ENCODE results near the gene ZNF292. TPM values are rescaled to one million over a fixed set of nuclear protein-coding genes. Genes with fewer than 3 reads are reported as not detected.

The ZNF292 gene
- total and polyA plus RNA-seq, 2 donors (not counting 1 experiment from before 2014, with no cell fraction given) = 14.3 to 23.6 TPM

- H3K4me1 ChIP-seq (ENCODE audit: control insufficient read depth, extremely low read depth, insufficient read depth, low read length) = peaks cover 2% of the 10 kb centered on the region
- no peaks in the 10 kb centered on the region for H3K9me3 ChIP-seq (ENCODE audit: control insufficient read depth, insufficient read depth, low read depth, low read length)
- H3K36me3 ChIP-seq (ENCODE audit: control insufficient read depth, insufficient read depth, low read length) = no peaks in the 10 kb centered on the region
- no peak overlapping the region for H3K27ac ChIP-seq (ENCODE audit: insufficient read depth, low read length)
- no peaks in the 10 kb centered on the region for H3K27me3 ChIP-seq (ENCODE audit: control insufficient read depth, insufficient read depth, low read length)
- H4K20me1 ChIP-seq (ENCODE audit: control insufficient read depth, extremely low read depth, insufficient read depth, low read length) = no peaks in the 10 kb centered on the region
- no peak overlapping the region for H2AFZ ChIP-seq (ENCODE audit: low read length)
- H3K79me2 ChIP-seq (ENCODE audit: control insufficient read depth, insufficient read depth, low read length) = no peaks in the 10 kb centered on the region
- no peak overlapping the region for H3K4me3 ChIP-seq (replicated peaks in 1 of 4; ENCODE audit: control extremely low read depth in 1 of 4, insufficient read depth in 1 of 4, low read depth in 3 of 4, low read length in 4 of 4)
- H3K4me2 ChIP-seq (ENCODE audit: extremely low read depth, insufficient read depth, low read length) = no peak overlapping the region
- TF ChIP-seq CTCF (conservative IDR thresholded peaks at IDR 0.05 in 1 of 2, IDR thresholded peaks at IDR 0.05 in 1 of 2; ENCODE audit: low read depth in 1 of 2, low read length in 2 of 2) (peak in 1 of 2 donors; percentile 10), EZH2 (IDR thresholded peaks at IDR 0.05; ENCODE audit: low read length, missing control alignments) (no peak)
- peak; percentile 11 to 31 for DNase-seq (ENCODE audit: low read depth in 2 of 2)
- H3K9ac ChIP-seq (ENCODE audit: insufficient read depth, low read length) = no peak overlapping the region
Observed at GRCh38 chr6:87277123-87277522, 121.8 kb downstream of the ZNF292 start.

- Histone ChIP-seq H3K9me3 (ENCODE audit: control insufficient read depth, insufficient read depth, low read depth, low read length) (no peaks in the 10 kb centered on the region), H4K20me1 (ENCODE audit: control insufficient read depth, extremely low read depth, insufficient read depth, low read length) (no peaks in the 10 kb centered on the region), H3K27me3 (ENCODE audit: control insufficient read depth, insufficient read depth, low read length) (no peaks in the 10 kb centered on the region), H3K79me2 (ENCODE audit: control insufficient read depth, insufficient read depth, low read length) (no peaks in the 10 kb centered on the region), H3K9ac (ENCODE audit: insufficient read depth, low read length) (no peak overlapping the region), H2AFZ (ENCODE audit: low read length) (no peak overlapping the region), H3K27ac (ENCODE audit: insufficient read depth, low read length) (no peak overlapping the region), H3K36me3 (ENCODE audit: control insufficient read depth, insufficient read depth, low read length) (no peaks in the 10 kb centered on the region), H3K4me1 (ENCODE audit: control insufficient read depth, extremely low read depth, insufficient read depth, low read length) (peaks cover 2% of the 10 kb centered on the region), H3K4me2 (ENCODE audit: extremely low read depth, insufficient read depth, low read length) (no peak overlapping the region), H3K4me3 (replicated peaks in 1 of 4; ENCODE audit: control extremely low read depth in 1 of 4, insufficient read depth in 1 of 4, low read depth in 3 of 4, low read length in 4 of 4) (no peak overlapping the region)
- no peak for DNase-seq (ENCODE audit: low read depth in 2 of 2)
- TF ChIP-seq EZH2 (IDR thresholded peaks at IDR 0.05; ENCODE audit: low read length, missing control alignments) (no peak), CTCF (conservative IDR thresholded peaks at IDR 0.05 in 1 of 2, IDR thresholded peaks at IDR 0.05 in 1 of 2; ENCODE audit: low read depth in 1 of 2, low read length in 2 of 2) (no peak)
Observed at GRCh38 chr6:87279196-87279595, 123.8 kb downstream of the ZNF292 start.

GRCh38 chr6:87281426-87281825, 126.1 kb downstream of the ZNF292 start:
- peak in 1 of 2 donors; percentile 20 for DNase-seq (ENCODE audit: low read depth in 2 of 2)
- H3K79me2 ChIP-seq (ENCODE audit: control insufficient read depth, insufficient read depth, low read length) = no peaks in the 10 kb centered on the region
- no peak overlapping the region for H3K4me2 ChIP-seq (ENCODE audit: extremely low read depth, insufficient read depth, low read length)
- no peak overlapping the region for H3K4me3 ChIP-seq (replicated peaks in 1 of 4; ENCODE audit: control extremely low read depth in 1 of 4, insufficient read depth in 1 of 4, low read depth in 3 of 4, low read length in 4 of 4)
- H3K4me1 ChIP-seq (ENCODE audit: control insufficient read depth, extremely low read depth, insufficient read depth, low read length) = no peaks in the 10 kb centered on the region
- H3K27me3 ChIP-seq (ENCODE audit: control insufficient read depth, insufficient read depth, low read length) = no peaks in the 10 kb centered on the region
- H3K27ac ChIP-seq (ENCODE audit: insufficient read depth, low read length) = no peak overlapping the region
- no peaks in the 10 kb centered on the region for H4K20me1 ChIP-seq (ENCODE audit: control insufficient read depth, extremely low read depth, insufficient read depth, low read length)
- no peaks in the 10 kb centered on the region for H3K9me3 ChIP-seq (ENCODE audit: control insufficient read depth, insufficient read depth, low read depth, low read length)
- no peak overlapping the region for H3K9ac ChIP-seq (ENCODE audit: insufficient read depth, low read length)
- no peak overlapping the region for H2AFZ ChIP-seq (ENCODE audit: low read length)
- H3K36me3 ChIP-seq (ENCODE audit: control insufficient read depth, insufficient read depth, low read length) = no peaks in the 10 kb centered on the region
- TF ChIP-seq EZH2 (IDR thresholded peaks at IDR 0.05; ENCODE audit: low read length, missing control alignments) = no peak
- TF ChIP-seq CTCF (conservative IDR thresholded peaks at IDR 0.05 in 1 of 2, IDR thresholded peaks at IDR 0.05 in 1 of 2; ENCODE audit: low read depth in 1 of 2, low read length in 2 of 2) = no peak
